Right ventricle myocardium superior (tissue), 1 donor: ENCODE data around the gene NSMF. TPM values are rescaled to one million over a fixed set of nuclear protein-coding genes. Genes with fewer than 3 reads are reported as not detected.

ENCODE experiments used
- microRNA-seq: library from miRNA; unstranded; fragments of <30 nt; microRNA quantifications from one replicate; pipeline ENCODE4 v1.2.0, GENCODE V29; 2020
- total RNA-seq: library from RNA; stranded (reverse); fragmentation: NEBNext Ultra II Directional; extraction: Animal tissue kit (Norgen Biotek cat#: 25700); gene quantifications from one replicate; pipeline ENCODE4 v1.2.1, GENCODE V29; 2021
- donor health status: DM: no; HTN: yes; CAD: no; lungs with severe emphysema.

Gene NSMF
- total RNA-seq, 1 donor from 2014 or later = 10.0 TPM

Small RNA genes lying within 50 kb of the gene (microRNA-seq; reads per million reads assigned to microRNA genes)
- gene MIR7114 = not detected

Other genes starting within 250 kb of the NSMF start
- gene RNF208, start 237.1 kb downstream of the NSMF start, total RNA-seq = 24.8 TPM
- not detected for gene CYSRT1, start 234.2 kb downstream of the NSMF start, total RNA-seq
- not detected for gene RNF224, start 231.8 kb downstream of the NSMF start, total RNA-seq
- not detected for gene SLC34A3, start 228.4 kb downstream of the NSMF start, total RNA-seq
- gene TUBB4B, start 218.0 kb downstream of the NSMF start, total RNA-seq = 515 TPM
- 1.3 TPM for gene STPG3, start 208.0 kb downstream of the NSMF start, total RNA-seq
- gene NELFB, start 204.0 kb downstream of the NSMF start, total RNA-seq = 39.9 TPM
- gene TOR4A, start 181.6 kb downstream of the NSMF start, total RNA-seq = 16.6 TPM
- gene NRARP, start 157.1 kb downstream of the NSMF start, total RNA-seq = 4.4 TPM
- 6.9 TPM for gene EXD3, start 36.2 kb downstream of the NSMF start, total RNA-seq
- 1.7 TPM for gene NOXA1, start 35.9 kb downstream of the NSMF start, total RNA-seq
- not detected for gene ENTPD8, start 18.0 kb downstream of the NSMF start, total RNA-seq
- gene PNPLA7, start 91.1 kb upstream of the NSMF start, total RNA-seq = 12.2 TPM
- gene MRPL41, start 92.5 kb upstream of the NSMF start, total RNA-seq = 272 TPM
- 18.6 TPM for gene DPH7, start 119.6 kb upstream of the NSMF start, total RNA-seq
- gene ZMYND19, start 131.2 kb upstream of the NSMF start, total RNA-seq = 12.0 TPM
- 15.7 TPM for gene ARRDC1, start 146.4 kb upstream of the NSMF start, total RNA-seq
- 31.2 TPM for gene EHMT1, start 159.7 kb upstream of the NSMF start, total RNA-seq